ENCODE measurements around the gene ACSS2.
"Not testable (repeated sequence)": the region's sequence is repeated elsewhere in the genome, so short reads cannot be mapped to it uniquely, and the experiment has no call there.

ACSS2 gene

DNA sequence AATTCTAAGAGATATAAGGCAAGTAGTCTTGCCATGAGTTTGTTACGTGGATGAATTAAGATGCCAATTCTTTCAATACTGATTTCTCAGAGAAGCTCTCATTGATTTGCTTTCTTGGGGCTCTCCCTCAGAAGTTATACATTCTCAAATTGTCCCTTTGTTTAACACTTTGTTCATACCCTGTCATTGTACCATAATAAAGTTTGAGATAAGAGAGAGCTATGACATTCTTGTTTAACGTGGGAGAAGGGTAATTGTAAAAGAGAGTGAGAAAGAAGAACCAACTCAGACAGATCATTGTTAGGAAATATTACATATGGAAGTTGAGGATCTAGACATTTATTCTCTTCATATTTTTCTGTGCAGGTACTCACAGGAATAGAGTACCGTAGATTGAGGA lies 19.1 kb downstream of the ACSS2 start:
- FAIRE-seq (no peak), DNase-seq (ENCODE audit: insufficient read length, low spot score) (no peak)
- TF ChIP-seq, protein P1, sequence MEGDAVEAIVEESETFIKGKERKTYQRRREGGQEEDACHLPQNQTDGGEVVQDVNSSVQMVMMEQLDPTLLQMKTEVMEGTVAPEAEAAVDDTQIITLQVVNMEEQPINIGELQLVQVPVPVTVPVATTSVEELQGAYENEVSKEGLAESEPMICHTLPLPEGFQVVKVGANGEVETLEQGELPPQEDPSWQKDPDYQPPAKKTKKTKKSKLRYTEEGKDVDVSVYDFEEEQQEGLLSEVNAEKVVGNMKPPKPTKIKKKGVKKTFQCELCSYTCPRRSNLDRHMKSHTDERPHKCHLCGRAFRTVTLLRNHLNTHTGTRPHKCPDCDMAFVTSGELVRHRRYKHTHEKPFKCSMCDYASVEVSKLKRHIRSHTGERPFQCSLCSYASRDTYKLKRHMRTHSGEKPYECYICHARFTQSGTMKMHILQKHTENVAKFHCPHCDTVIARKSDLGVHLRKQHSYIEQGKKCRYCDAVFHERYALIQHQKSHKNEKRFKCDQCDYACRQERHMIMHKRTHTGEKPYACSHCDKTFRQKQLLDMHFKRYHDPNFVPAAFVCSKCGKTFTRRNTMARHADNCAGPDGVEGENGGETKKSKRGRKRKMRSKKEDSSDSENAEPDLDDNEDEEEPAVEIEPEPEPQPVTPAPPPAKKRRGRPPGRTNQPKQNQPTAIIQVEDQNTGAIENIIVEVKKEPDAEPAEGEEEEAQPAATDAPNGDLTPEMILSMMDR (IDR thresholded peaks at IDR 0.05; ENCODE audit: insufficient read depth, missing control alignments) = no peak

DNA sequence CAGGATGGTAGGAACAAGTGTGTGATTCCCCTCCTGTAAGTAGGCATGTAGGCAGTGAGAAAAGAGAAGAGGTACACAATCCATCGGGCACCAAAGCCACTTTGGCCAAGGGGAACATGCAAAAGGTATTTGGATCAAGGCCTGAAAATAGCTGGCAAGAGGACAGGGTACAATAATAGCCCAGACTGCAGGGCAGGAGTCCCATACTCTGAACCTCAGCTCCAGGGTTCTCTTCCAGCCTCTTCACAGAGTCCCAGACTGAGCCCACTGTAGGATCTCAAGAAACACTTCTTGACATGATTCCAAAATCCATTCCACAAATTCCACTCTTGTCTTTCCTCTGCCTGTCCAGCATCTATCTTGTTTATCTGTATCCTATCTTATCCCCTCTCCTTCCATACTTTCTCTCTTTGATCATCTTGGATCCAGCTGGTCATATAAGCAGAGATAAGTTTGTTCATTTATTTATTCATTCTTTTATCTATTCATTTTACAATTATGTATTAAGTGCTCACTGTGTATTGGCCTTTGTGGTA lies 19.7 kb downstream of the ACSS2 start:
- DNase-seq (ENCODE audit: insufficient read length, low spot score) (no peak), FAIRE-seq (no peak)
- TF ChIP-seq, protein P1 (IDR thresholded peaks at IDR 0.05; ENCODE audit: insufficient read depth, missing control alignments) = no peak

DNA sequence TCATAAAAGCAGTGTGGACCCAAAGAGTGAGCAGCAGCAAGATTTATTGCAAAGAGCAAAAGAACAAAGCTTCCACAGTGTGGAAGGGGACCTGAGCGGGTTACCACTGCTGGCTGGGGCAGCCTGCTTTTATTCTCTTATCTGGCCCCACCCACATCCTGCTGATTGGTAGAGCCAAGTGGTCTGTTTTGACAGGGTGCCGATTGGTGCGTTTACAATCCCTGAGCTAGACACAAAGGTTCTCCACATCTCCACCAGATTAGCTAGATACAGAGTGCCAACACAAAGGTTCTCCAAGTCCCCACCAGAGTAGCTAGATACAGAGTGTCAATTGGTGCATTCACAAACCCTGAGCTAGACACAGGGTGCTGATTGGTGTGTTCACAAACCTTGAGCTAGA lies 21.7 kb downstream of the ACSS2 start:
- not testable (repeated sequence) for DNase-seq (ENCODE audit: insufficient read length, low spot score); FAIRE-seq

DNA sequence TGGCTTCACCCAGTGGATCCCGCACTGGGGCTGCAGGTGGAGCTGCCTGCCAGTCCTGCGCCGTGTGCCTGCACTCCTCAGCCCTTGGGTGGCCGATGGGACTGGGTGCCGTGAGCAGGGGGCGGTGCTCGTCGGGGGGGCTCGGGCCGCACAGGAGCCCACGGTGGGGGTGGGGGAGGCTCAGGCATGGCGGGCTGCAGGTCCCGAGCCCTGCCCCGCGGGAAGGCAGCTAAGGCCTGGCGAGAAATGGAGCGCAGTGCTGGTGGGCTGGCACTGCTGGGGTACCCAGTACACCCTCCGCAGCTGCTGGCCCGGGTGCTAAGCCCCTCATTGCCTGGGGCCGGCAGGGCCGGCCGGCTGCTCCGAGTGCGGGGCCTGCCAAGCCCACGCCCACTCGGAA lies 22.3 kb downstream of the ACSS2 start:
- not testable (repeated sequence) for FAIRE-seq

DNA sequence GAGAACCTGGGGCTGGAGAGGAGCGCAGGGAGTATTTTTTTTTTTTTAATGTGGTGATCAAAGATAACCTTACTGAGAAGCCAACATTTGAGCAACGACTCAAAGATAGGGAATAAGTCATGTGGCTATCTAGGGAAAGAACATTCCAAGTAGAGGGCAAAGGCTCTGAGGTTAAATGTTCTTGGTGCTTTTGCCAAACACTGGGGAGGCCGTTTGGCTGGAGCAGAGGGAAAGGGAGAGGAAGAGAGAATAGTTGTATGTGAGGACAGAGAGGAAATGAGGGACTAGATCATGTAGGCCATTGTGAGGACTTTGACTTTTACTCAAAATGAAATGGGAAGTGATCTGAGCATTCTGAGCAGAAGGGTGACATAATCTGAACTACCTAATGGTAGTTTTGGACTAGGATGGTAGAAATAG lies 27.8 kb downstream of the ACSS2 start:
- no peak for DNase-seq (ENCODE audit: insufficient read length, low spot score)
- TF ChIP-seq, protein P1 (IDR thresholded peaks at IDR 0.05; ENCODE audit: insufficient read depth, missing control alignments) = no peak
- FAIRE-seq = no peak

More for the DNA sequence above, 22.3 kb downstream of the ACSS2 start:
- not testable (repeated sequence) for DNase-seq (ENCODE audit: insufficient read length, low spot score)

DNA sequence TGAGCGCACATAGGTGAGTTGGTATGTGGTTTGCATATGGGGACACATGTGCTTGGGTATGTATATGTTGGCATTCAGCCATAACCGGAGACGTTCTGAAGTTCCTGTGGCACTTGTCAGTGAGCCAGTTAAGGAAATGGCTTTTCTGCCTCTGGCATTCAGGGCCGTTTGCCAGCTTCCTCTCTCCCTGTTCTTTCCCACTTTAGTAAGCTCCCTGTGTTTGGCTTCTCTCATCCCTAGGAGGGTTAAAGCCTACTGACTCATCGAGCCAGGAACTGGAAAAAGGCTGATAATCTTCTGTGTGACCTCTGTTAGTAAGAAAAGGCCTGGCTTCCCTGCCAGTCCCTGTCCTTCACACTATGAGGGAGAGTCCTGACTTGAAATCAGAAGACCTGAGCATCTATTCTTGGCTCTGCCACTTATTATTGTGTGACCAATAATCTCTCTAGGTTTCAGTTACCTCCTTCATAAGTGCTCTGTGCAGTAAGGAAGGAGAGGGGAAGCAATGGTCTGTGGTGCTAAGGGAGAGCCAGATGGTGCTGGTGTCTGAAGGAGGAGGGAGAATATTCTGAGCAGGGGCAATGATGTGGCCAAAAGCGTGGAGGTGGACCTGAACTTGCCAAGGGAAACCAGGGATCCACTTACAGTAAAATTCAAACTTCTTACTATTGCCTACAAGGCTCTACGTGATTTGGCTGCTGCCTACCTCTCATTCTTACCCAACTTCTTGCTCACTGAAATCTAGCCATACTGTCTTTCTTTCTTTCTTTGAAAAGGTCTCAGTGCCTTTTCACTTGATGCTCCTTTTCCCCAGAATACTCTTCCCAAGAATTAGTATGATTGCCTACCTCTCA lies 31.4 kb downstream of the ACSS2 start:
- TF ChIP-seq, protein P1 (IDR thresholded peaks at IDR 0.05; ENCODE audit: insufficient read depth, missing control alignments) = no peak
- FAIRE-seq = no peak
- DNase-seq (ENCODE audit: insufficient read length, low spot score) = no peak

DNA sequence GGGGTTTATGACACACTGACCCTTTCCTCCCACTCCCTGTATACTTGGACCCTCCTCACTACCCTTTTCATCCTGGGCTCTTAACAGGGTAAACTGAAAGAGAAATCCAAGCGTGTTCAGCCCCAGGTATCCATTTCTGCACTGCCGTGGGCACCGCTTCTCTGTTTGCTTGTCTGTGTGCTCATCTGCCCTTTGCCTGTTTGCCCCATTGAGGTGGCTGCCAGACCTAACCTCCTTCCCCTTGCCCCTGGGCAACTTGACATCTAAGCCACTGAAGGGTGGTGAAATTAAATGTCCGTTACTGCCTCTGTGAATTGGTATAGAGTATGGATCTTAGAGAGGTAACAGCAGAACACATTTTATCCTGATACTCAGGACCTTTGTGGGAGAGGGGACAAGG lies 38.7 kb downstream of the ACSS2 start:
- FAIRE-seq (no peak), DNase-seq (ENCODE audit: insufficient read length, low spot score) (no peak)
- TF ChIP-seq, protein P1 (IDR thresholded peaks at IDR 0.05; ENCODE audit: insufficient read depth, missing control alignments) = no peak

DNA sequence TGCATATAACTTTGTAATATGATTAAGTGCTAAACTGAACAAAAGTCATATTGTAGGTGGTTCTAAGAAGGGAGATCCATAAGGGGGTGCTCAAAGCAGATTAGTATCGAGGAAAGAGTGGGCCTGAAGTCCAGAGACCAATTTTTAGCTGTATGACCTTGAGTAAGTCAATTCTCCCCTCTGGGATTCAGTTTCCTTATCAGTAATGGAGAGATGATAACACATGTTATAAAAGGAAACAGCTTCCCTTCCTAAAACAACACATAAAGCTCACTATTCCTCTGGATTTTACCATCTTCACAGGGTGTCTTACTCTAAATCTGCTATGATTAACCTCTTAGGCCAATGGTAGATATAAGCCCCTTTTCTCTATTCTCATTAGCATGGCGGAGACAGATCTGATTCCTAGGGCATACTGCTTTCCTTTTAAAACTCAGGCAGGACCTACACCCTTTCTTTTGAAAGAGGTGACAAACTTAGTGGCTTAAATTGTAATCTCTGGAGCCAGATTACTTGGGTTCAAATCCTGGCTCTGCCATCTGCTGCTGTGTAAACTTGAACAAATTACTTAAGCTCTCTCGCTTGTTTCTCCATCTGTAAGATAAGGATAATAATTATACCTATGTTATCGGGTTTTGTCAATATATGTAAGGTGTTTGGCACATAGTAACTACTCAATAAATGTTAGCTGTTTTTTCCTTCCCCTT lies 39.5 kb downstream of the ACSS2 start:
- TF ChIP-seq, protein P1 (IDR thresholded peaks at IDR 0.05; ENCODE audit: insufficient read depth, missing control alignments) = no peak
- DNase-seq (ENCODE audit: insufficient read length, low spot score) = peak; percentile 31
- FAIRE-seq = peak; percentile 87
